HepG2 (cell line): Measurements from ENCODE around the gene TNNT3. TPM values are rescaled to one million over a fixed set of nuclear protein-coding genes. Genes with fewer than 3 reads are reported as not detected.

ENCODE experiments used
- ATAC-seq: fragments of 200-7000 bp; cut with Tn5 transposase; 3 replicates; pipeline ENCODE4 v1.9.1; 2020; ENCODE audit warnings: mild to moderate bottlenecking, moderate library complexity
- BruUV-seq: library from RNA; stranded (reverse); fragments of 400-500 nt; replicated peaks from 2 replicates; lab custom pipeline; 2021; lab: Mats Ljungman, UMichigan
- CTCF ChIA-PET: fragments of 300-600 bp; formaldehyde crosslinking; extraction: SDS; loops from one replicate; lab custom pipeline; 2021; ENCODE audit warnings: low total read pairs, inconsistent platforms, low intra/inter-chr PET ratio; lab: Yijun Ruan, JAX
- POLR2A ChIA-PET: fragments of 350-600 bp; sonication (Branson Sonifier 250); formaldehyde crosslinking; loops from one replicate; lab custom pipeline; 2020; ENCODE audit warnings: antibody characterized with exemption, inconsistent platforms; lab: Yijun Ruan, JAX
- DNase-seq: peaks from one replicate; pipeline ENCODE4 v3.0.0-alpha.2; 2015; ENCODE audit warnings: low spot score
- FAIRE-seq: peaks from 3 replicates; lab custom pipeline; 2011; peaks lifted over from hg19 to GRCh38; lab: Jason Lieb, UNC
- H2AFZ ChIP-seq: one replicate; pipeline ENCODE4 v1.6.1; 2011; ENCODE audit warnings: low read length, inconsistent platforms
- H3K27ac ChIP-seq: fragments of 300-600 bp; 3 replicates; pipeline ENCODE4 v1.8.0; 2011; ENCODE audit warnings: mixed run types, mild to moderate bottlenecking, mixed read lengths, low read length, inconsistent platforms; ENCODE audit not compliant: insufficient read depth; ENCODE audit errors: extremely low read length
- H3K27me3 ChIP-seq, 2 experiments: fragments of 200-600 bp in 1 of 2; 2 replicates in 1 of 2; 3 replicates in 1 of 2; pipeline versions ENCODE4 v1.6.0 to v1.8.0; 2011; ENCODE audit warnings: low read length in 2 of 2, mild to moderate bottlenecking in 2 of 2, moderate library complexity in 2 of 2, inconsistent platforms in 1 of 2; ENCODE audit not compliant: insufficient read depth in 2 of 2, control insufficient read depth in 1 of 2
- H3K36me3 ChIP-seq, 2 experiments: fragments of 200-600 bp in 1 of 2; replicated peaks in 1 of 2; 2 replicates in 1 of 2; 3 replicates in 1 of 2; pipeline versions ENCODE4 v1.5.1 to v1.8.0; 2011; ENCODE audit warnings: low read length in 2 of 2, inconsistent platforms in 1 of 2; ENCODE audit not compliant: insufficient read depth in 2 of 2, control insufficient read depth in 1 of 2
- H3K4me1 ChIP-seq: 2 replicates; pipeline ENCODE4 v1.5.1; 2012; ENCODE audit warnings: low read length, inconsistent platforms; ENCODE audit not compliant: insufficient read depth
- H3K4me2 ChIP-seq: 2 replicates; pipeline ENCODE4 v1.6.0; 2011; ENCODE audit warnings: low read depth, low read length, inconsistent platforms
- H3K4me3 ChIP-seq, 3 experiments: fragments of 200-600 bp in 1 of 3; sonication (generic), shearing (Covaris generic) in 1 of 3; replicated peaks in 1 of 3; 2 replicates each; pipeline ENCODE4 v1.5.1; 2011 to 2016; ENCODE audit warnings: low read length in 3 of 3, inconsistent platforms in 2 of 3, low read depth in 2 of 3, mild to moderate bottlenecking in 2 of 3, control low read depth in 1 of 3, mixed read lengths in 1 of 3; ENCODE audit not compliant: insufficient read depth in 1 of 3
- H3K79me2 ChIP-seq: one replicate; pipeline ENCODE4 v1.6.1; 2011; ENCODE audit warnings: low read length, inconsistent platforms; ENCODE audit not compliant: insufficient read depth
- H3K9ac ChIP-seq: 2 replicates; pipeline ENCODE4 v1.6.0; 2011; ENCODE audit warnings: mild to moderate bottlenecking, low read depth, low read length, inconsistent platforms; ENCODE audit not compliant: insufficient read depth
- H3K9me3 ChIP-seq: 2 replicates; pipeline ENCODE4 v1.5.1; 2012; ENCODE audit warnings: mild to moderate bottlenecking, low read length
- H4K20me1 ChIP-seq: 2 replicates; pipeline ENCODE4 v1.6.0; 2011; ENCODE audit warnings: inconsistent platforms, mild to moderate bottlenecking, low read length, moderate library complexity; ENCODE audit not compliant: insufficient read depth
- ETV6 ChIP-seq: sonication (generic); formaldehyde crosslinking; conservative IDR thresholded peaks from 2 replicates; pipeline ENCODE4 v1.4.0; 2020; ENCODE audit warnings: missing genetic modification reagents
- GZF1 ChIP-seq: sonication (generic); formaldehyde crosslinking; IDR thresholded peaks from 2 replicates; pipeline ENCODE4 v1.5.1; 2020; ENCODE audit warnings: mild to moderate bottlenecking, missing genetic modification reagents
- HNRNPL ChIP-seq: fragments of 200-400 bp; formaldehyde crosslinking; IDR thresholded peaks from 2 replicates; pipeline ENCODE4 v1.6.1; 2017; ENCODE audit warnings: mild to moderate bottlenecking, low read depth, low read length
- MED1 ChIP-seq: sonication (generic); formaldehyde crosslinking; IDR thresholded peaks from 2 replicates; pipeline ENCODE4 v1.4.0; 2020; ENCODE audit warnings: missing genetic modification reagents
- MLLT10 ChIP-seq: sonication (generic); formaldehyde crosslinking; IDR thresholded peaks from 2 replicates; pipeline ENCODE4 v1.4.0; 2020; ENCODE audit warnings: missing genetic modification reagents
- PHF8 ChIP-seq: sonication (generic); formaldehyde crosslinking; IDR thresholded peaks from 2 replicates; pipeline ENCODE4 v1.5.0; 2020; ENCODE audit warnings: missing genetic modification reagents
- RFX3 ChIP-seq: IDR thresholded peaks from 2 replicates; pipeline ENCODE4 v1.6.1; 2016; ENCODE audit warnings: missing biosample characterization, missing genetic modification reagents
- RFX5 ChIP-seq: IDR thresholded peaks from 2 replicates; pipeline ENCODE4 v1.6.1; 2011; ENCODE audit warnings: low read depth, low read length, improper control_type of control experiment
- SALL2 ChIP-seq: sonication (generic); formaldehyde crosslinking; IDR thresholded peaks from 2 replicates; pipeline ENCODE4 v1.8.1; 2023; ENCODE audit warnings: mild to moderate bottlenecking, missing genetic modification reagents, inconsistent platforms
- ZIK1 ChIP-seq: sonication (generic); formaldehyde crosslinking; IDR thresholded peaks from 2 replicates; pipeline ENCODE4 v1.5.0; 2020; ENCODE audit warnings: mild to moderate bottlenecking, low read depth, missing genetic modification reagents, borderline replicate concordance
- ZNF274 ChIP-seq: sonication (generic); formaldehyde crosslinking; IDR thresholded peaks from 2 replicates; pipeline ENCODE4 v1.5.1; 2020; ENCODE audit warnings: mild to moderate bottlenecking, missing genetic modification reagents
- ZNF382 ChIP-seq: sonication (generic); formaldehyde crosslinking; IDR thresholded peaks from 2 replicates; pipeline ENCODE4 v1.5.0; 2020; ENCODE audit warnings: missing genetic modification reagents, mild to moderate bottlenecking, borderline replicate concordance
- WGBS: methylation state at CpG from one replicate; pipeline ENCODE4 v1.1.6; 2017; ENCODE audit warnings: low lambda C conversion rate; 5-methylcytosine and 5-hydroxymethylcytosine counted together
- in situ Hi-C: cut with HindIII; loops from 2 replicates; pipeline ENCODE4 v1.10.0; 2017; ENCODE audit warnings: low pct_unique_long_range_greater_than_20kb; ENCODE audit not compliant: extremely low pct_ligation_motif_present
- intact Hi-C: fragments of 100-400 bp; cut with micrococcal nuclease; formaldehyde crosslinking; loops from one replicate; pipeline ENCODE4 v1.10.0; 2022; ENCODE audit not compliant: unreplicated experiment
- polyA plus RNA-seq, 8 experiments: library from polyadenylated mRNA; depleted of rRNA in 3 of 8; stranded (reverse) in 7 of 8; unstranded in 1 of 8; fragments of >200 nt; fragmentation: Illumina TruSeq in 4 of 8; extraction: Trizol in 4 of 8; gene quantifications; 2 replicates each; pipeline versions ENCODE4 v1.2.1 to v1.2.3, GENCODE V29; 2011 to 2016; ENCODE audit warnings: low read depth in 4 of 8, missing spikeins in 1 of 8, mixed read lengths in 1 of 8; ENCODE audit not compliant: insufficient read depth in 1 of 8
- total RNA-seq, 5 experiments: library from RNA; depleted of rRNA; stranded (reverse); fragments of >200 nt; fragmentation: Illumina TruSeq; extraction: Trizol; gene quantifications; 2 replicates each; pipeline ENCODE4 v1.2.3, GENCODE V29; 2016; ENCODE audit warnings: low read depth in 1 of 5
- TF ChIP-seq, protein P1 (sequence below): sonication (generic); formaldehyde crosslinking; IDR thresholded peaks from 2 replicates; pipeline ENCODE4 v1.8.0; 2022; ENCODE audit warnings: mild to moderate bottlenecking, missing genetic modification reagents
- TF ChIP-seq, protein P2 (sequence below): sonication (generic); formaldehyde crosslinking; IDR thresholded peaks from 2 replicates; pipeline ENCODE4 v1.4.0; 2020; ENCODE audit warnings: missing genetic modification reagents, borderline replicate concordance

Gene TNNT3
- total and polyA plus RNA-seq, 2 of the 13 experiments (the other 11 are each of a cell fraction or from before 2014, with no cell fraction given): not detected

DNA sequence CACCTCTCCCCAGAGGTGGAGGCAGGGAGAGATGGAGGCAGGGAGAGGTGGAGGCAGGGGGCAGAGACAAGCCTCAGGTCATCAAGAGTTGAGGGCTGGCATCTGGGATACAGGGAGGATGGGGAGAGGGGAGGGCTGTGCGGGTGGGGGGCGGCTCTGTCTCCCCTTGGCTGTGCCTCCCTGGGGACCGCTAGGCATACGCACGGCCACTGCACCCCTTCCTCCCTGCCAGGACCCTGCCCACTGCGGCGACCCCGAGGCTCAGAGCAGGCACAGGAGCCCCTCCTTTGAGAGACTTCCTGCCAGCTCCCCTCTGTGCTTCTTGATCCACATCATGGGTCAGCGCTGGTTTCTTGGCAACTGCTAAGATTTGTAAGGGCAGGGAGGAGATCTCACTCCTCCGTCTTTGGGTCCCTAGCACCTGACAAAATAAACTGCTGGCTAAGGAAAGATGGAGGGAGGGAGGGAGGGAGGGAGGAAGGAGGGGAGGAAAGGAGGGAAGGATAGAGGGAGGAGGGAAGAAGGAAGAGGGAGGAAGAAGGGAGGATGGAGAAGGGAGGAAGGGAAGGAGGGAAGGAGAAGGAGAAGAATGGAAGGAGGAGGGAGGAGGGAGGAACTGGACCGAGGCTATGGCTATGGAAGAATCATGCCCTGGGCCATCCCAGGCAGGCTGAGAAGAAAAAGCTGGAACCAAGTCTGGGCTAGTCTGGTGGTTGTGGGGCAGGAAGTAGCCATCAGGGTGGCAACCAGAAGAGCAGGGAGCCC, 46.3 kb upstream of the TNNT3 start:
- no peak overlapping the region for H2AFZ ChIP-seq
- no peak overlapping the region for H3K9ac ChIP-seq
- in situ Hi-C loops: no loop called here
- H3K4me3 ChIP-seq: no peak overlapping the region
- H3K36me3 ChIP-seq: no peaks in the 10 kb centered on the region
- H3K4me1 ChIP-seq: peaks cover 16% of the 10 kb centered on the region
- H3K4me2 ChIP-seq: no peak overlapping the region
- intact Hi-C loops: no loop called here
- TF ChIP-seq MED1 (CRISPR knock-in tag): no peak
- TF ChIP-seq ZNF274: no peak
- no peak for TF ChIP-seq ETV6 (CRISPR knock-in tag)
- TF ChIP-seq MLLT10 (CRISPR knock-in tag): no peak
- TF ChIP-seq SALL2 (CRISPR knock-in tag): no peak
- TF ChIP-seq ZNF382 (CRISPR knock-in tag): no peak
- TF ChIP-seq, protein P1, sequence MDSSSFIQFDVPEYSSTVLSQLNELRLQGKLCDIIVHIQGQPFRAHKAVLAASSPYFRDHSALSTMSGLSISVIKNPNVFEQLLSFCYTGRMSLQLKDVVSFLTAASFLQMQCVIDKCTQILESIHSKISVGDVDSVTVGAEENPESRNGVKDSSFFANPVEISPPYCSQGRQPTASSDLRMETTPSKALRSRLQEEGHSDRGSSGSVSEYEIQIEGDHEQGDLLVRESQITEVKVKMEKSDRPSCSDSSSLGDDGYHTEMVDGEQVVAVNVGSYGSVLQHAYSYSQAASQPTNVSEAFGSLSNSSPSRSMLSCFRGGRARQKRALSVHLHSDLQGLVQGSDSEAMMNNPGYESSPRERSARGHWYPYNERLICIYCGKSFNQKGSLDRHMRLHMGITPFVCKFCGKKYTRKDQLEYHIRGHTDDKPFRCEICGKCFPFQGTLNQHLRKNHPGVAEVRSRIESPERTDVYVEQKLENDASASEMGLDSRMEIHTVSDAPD (CRISPR knock-in tag): no peak
- TF ChIP-seq GZF1 (CRISPR knock-in tag): no peak
- no peak for TF ChIP-seq RFX5
- no peak for TF ChIP-seq PHF8 (CRISPR knock-in tag)
- TF ChIP-seq, protein P2, sequence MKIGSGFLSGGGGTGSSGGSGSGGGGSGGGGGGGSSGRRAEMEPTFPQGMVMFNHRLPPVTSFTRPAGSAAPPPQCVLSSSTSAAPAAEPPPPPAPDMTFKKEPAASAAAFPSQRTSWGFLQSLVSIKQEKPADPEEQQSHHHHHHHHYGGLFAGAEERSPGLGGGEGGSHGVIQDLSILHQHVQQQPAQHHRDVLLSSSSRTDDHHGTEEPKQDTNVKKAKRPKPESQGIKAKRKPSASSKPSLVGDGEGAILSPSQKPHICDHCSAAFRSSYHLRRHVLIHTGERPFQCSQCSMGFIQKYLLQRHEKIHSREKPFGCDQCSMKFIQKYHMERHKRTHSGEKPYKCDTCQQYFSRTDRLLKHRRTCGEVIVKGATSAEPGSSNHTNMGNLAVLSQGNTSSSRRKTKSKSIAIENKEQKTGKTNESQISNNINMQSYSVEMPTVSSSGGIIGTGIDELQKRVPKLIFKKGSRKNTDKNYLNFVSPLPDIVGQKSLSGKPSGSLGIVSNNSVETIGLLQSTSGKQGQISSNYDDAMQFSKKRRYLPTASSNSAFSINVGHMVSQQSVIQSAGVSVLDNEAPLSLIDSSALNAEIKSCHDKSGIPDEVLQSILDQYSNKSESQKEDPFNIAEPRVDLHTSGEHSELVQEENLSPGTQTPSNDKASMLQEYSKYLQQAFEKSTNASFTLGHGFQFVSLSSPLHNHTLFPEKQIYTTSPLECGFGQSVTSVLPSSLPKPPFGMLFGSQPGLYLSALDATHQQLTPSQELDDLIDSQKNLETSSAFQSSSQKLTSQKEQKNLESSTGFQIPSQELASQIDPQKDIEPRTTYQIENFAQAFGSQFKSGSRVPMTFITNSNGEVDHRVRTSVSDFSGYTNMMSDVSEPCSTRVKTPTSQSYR (CRISPR knock-in tag): no peak
- no peak for TF ChIP-seq ZIK1 (CRISPR knock-in tag)
- no peak for TF ChIP-seq HNRNPL
- no peak for TF ChIP-seq RFX3 (CRISPR knock-in tag)
- TF ChIP-seq, all 625 proteins: peak for 0
- no TSS peak for BruUV-seq
- Histone ChIP-seq H3K79me2 (no peaks in the 10 kb centered on the region), H3K9me3 (no peaks in the 10 kb centered on the region), H3K27ac (no peak overlapping the region), H3K27me3 (peaks cover 21 to 57% of the 10 kb centered on the region in 2 experiments), H4K20me1 (no peaks in the 10 kb centered on the region)
- 15% methylated on average over 3 of the region's 11 CpGs for WGBS
- ChIA-PET CTCF (no interaction called here), POLR2A (no interaction called here)
- no peak for ATAC-seq
- no peak for FAIRE-seq
- no peak for DNase-seq
